GM23248 (cell line): ENCODE data around the gene SCRG1. TPM values are rescaled to one million over a fixed set of nuclear protein-coding genes. Genes with fewer than 3 reads are reported as not detected.
A peak's percentile ranks its signal among the peaks of the same experiment; 100 is the strongest.

Experiments used
- DNase-seq: peaks from one replicate; pipeline ENCODE4 v3.0.0-alpha.2; 2015
- H2AFZ ChIP-seq: fragments of 200-600 bp; sonication (generic); 2 replicates; pipeline ENCODE4 v1.6.1; 2016; ENCODE audit warnings: antibody characterized with exemption
- H3F3A ChIP-seq: fragments of 200-600 bp; sonication (generic); 2 replicates; pipeline ENCODE4 v1.6.1; 2016; ENCODE audit warnings: mild to moderate bottlenecking, antibody characterized with exemption, mixed run types; ENCODE audit not compliant: insufficient read depth
- H3K27ac ChIP-seq: fragments of 200-600 bp; sonication (generic); 2 replicates; pipeline ENCODE4 v1.5.1; 2016; ENCODE audit warnings: mild to moderate bottlenecking
- H3K27me3 ChIP-seq: fragments of 200-600 bp; sonication (generic); replicated peaks from 2 replicates; pipeline ENCODE4 v1.6.1; 2016; ENCODE audit warnings: mild to moderate bottlenecking; ENCODE audit not compliant: insufficient read depth
- H3K36me3 ChIP-seq: fragments of 200-600 bp; sonication (generic); 2 replicates; pipeline ENCODE4 v1.6.1; 2016; ENCODE audit warnings: low read depth, mild to moderate bottlenecking
- H3K4me1 ChIP-seq: fragments of 200-600 bp; sonication (generic); 2 replicates; pipeline ENCODE4 v1.6.1; 2016; ENCODE audit warnings: mild to moderate bottlenecking; ENCODE audit not compliant: insufficient read depth
- H3K4me2 ChIP-seq: fragments of 200-600 bp; sonication (generic); one replicate; pipeline ENCODE4 v1.6.1; 2016; ENCODE audit warnings: mild to moderate bottlenecking; ENCODE audit not compliant: unreplicated experiment
- H3K4me3 ChIP-seq: fragments of 200-600 bp; sonication (generic); 2 replicates; pipeline ENCODE4 v1.5.1; 2016; ENCODE audit warnings: mild to moderate bottlenecking
- H3K79me2 ChIP-seq: fragments of 200-600 bp; sonication (generic); 2 replicates; pipeline ENCODE4 v1.6.1; 2016; ENCODE audit warnings: mild to moderate bottlenecking; ENCODE audit not compliant: insufficient read depth
- H3K9ac ChIP-seq: fragments of 200-600 bp; sonication (generic); 2 replicates; pipeline ENCODE4 v1.6.1; 2016; ENCODE audit warnings: mild to moderate bottlenecking
- H3K9me2 ChIP-seq: fragments of 200-600 bp; sonication (generic); 2 replicates; pipeline ENCODE4 v1.6.1; 2016; ENCODE audit warnings: mixed run types, mild to moderate bottlenecking, moderate library complexity; ENCODE audit not compliant: insufficient read depth
- H3K9me3 ChIP-seq: fragments of 200-600 bp; sonication (generic); one replicate; pipeline ENCODE4 v1.6.1; 2017; ENCODE audit warnings: low read depth
- H4K20me1 ChIP-seq: fragments of 200-600 bp; sonication (generic); 2 replicates; pipeline ENCODE4 v1.6.0; 2016; ENCODE audit not compliant: insufficient read depth
- EZH2 ChIP-seq: fragments of 200-600 bp; sonication (generic); IDR thresholded peaks from 2 replicates; pipeline ENCODE4 v1.6.1; 2018; ENCODE audit warnings: antibody characterized with exemption, mild to moderate bottlenecking; ENCODE audit not compliant: insufficient read depth, poor library complexity, severe bottlenecking
- EZH2phosphoT487 ChIP-seq: fragments of 200-600 bp; sonication (generic); IDR thresholded peaks from 2 replicates; pipeline ENCODE4 v1.6.1; 2018; ENCODE audit warnings: antibody characterized with exemption, moderate library complexity, mild to moderate bottlenecking, low read depth; ENCODE audit not compliant: insufficient read depth
- WGBS, 2 experiments: methylation state at CpG; one replicate each; pipeline ENCODE4 v1.1.6; 2015 to 2017; ENCODE audit warnings: low lambda C conversion rate in 2 of 2, low coverage in 1 of 2; ENCODE audit errors: missing lambda C conversion rate in 2 of 2; 5-methylcytosine and 5-hydroxymethylcytosine counted together
- in situ Hi-C: fragments of 300-500 bp; cut with MboI; formaldehyde crosslinking; loops from 2 replicates; pipeline ENCODE4 v1.15.0; 2020
- polyA plus RNA-seq: library from polyadenylated mRNA; unstranded; fragments of >200 nt; fragmentation: Nextera tagmentation; extraction: Ambion mirVana; gene quantifications from 2 replicates; pipeline ENCODE4 v1.2.1, GENCODE V29; 2016
- total RNA-seq: library from RNA; depleted of rRNA; stranded (reverse); fragments of >200 nt; shearing (Covaris generic); gene quantifications from 2 replicates; pipeline ENCODE4 v1.2.3, GENCODE V29; 2014

Gene SCRG1
- total and polyA plus RNA-seq, 2 experiments from 2014 or later = under 0.01 to 0.43 TPM

DNA sequence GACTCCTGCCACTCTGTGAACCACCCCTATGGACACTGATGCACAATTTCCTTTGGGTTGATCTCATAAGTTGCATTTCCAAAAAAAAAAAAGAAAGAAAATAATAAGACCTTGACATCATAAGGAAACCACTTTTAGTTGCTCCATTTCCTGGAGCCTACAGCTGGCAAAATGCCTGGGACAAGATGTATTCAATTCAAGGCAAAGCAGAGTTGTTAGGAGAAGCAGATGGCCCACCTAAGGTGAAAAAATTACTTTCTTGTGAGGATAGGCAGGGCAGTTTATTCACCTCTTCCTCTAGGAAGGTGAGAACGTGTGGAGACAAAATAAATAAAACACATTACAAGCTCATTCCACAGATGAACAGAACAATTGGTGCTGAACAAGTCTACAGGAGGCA, 14.1 kb upstream of the SCRG1 start:
- no peaks in the 10 kb centered on the region for H3K27me3 ChIP-seq
- in situ Hi-C loops = loop anchor here (5.0 to 25.0 kb wide), 2 partner anchors 101 to 401 kb away; no protein-coding TSS in a partner anchor
- H3K9me2 ChIP-seq = no peaks in the 10 kb centered on the region
- no peaks in the 10 kb centered on the region for H4K20me1 ChIP-seq
- H3K4me1 ChIP-seq = no peaks in the 10 kb centered on the region
- WGBS, 2 experiments = 85 to 92% methylated on average over 1 of the region's 1 CpG
- no peaks in the 10 kb centered on the region for H3K9me3 ChIP-seq
- H3K79me2 ChIP-seq = no peaks in the 10 kb centered on the region
- H3K36me3 ChIP-seq = no peaks in the 10 kb centered on the region
- peak; percentile 22 for DNase-seq
- H3K4me2 ChIP-seq = no peak overlapping the region
- TF ChIP-seq EZH2 (no peak), EZH2phosphoT487 (no peak)
- no peak overlapping the region for H2AFZ ChIP-seq
- H3F3A ChIP-seq = no peaks in the 10 kb centered on the region
- H3K9ac ChIP-seq = no peak overlapping the region
- H3K27ac ChIP-seq = no peak overlapping the region
- H3K4me3 ChIP-seq = no peak overlapping the region

- Histone ChIP-seq H3K4me1 (no peaks in the 10 kb centered on the region), H3K9me2 (no peaks in the 10 kb centered on the region), H3F3A (no peaks in the 10 kb centered on the region), H3K27me3 (no peaks in the 10 kb centered on the region), H3K4me2 (no peak overlapping the region), H2AFZ (no peak overlapping the region), H3K27ac (no peak overlapping the region), H3K4me3 (no peak overlapping the region), H3K9ac (no peak overlapping the region), H3K9me3 (no peaks in the 10 kb centered on the region), H4K20me1 (no peaks in the 10 kb centered on the region), H3K36me3 (no peaks in the 10 kb centered on the region), H3K79me2 (no peaks in the 10 kb centered on the region)
- 69 to 70% methylated on average over 4 of the region's 4 CpGs for WGBS, 2 experiments
- TF ChIP-seq EZH2phosphoT487 = no peak
- TF ChIP-seq EZH2 = no peak
- no peak for DNase-seq
- in situ Hi-C loops = loop anchor here (5.0 to 25.0 kb wide), 2 partner anchors 99 to 399 kb away; no protein-coding TSS in a partner anchor
Observed at GRCh38 chr4:173411106-173411693, 12.3 kb upstream of the SCRG1 start.

- no peaks in the 10 kb centered on the region for H3F3A ChIP-seq
- 41 to 44% methylated on average over 2 of the region's 2 CpGs for WGBS, 2 experiments
- H3K4me2 ChIP-seq = no peak overlapping the region
- H3K36me3 ChIP-seq = no peaks in the 10 kb centered on the region
- no peak overlapping the region for H2AFZ ChIP-seq
- H3K9me3 ChIP-seq = no peaks in the 10 kb centered on the region
- no peak for TF ChIP-seq EZH2
- H3K79me2 ChIP-seq = no peaks in the 10 kb centered on the region
- no peaks in the 10 kb centered on the region for H3K4me1 ChIP-seq
- no peak overlapping the region for H3K4me3 ChIP-seq
- H3K27ac ChIP-seq = no peak overlapping the region
- H3K27me3 ChIP-seq = no peaks in the 10 kb centered on the region
- H3K9me2 ChIP-seq = no peaks in the 10 kb centered on the region
- H3K9ac ChIP-seq = no peak overlapping the region
- in situ Hi-C loops = loop anchor here (5.0 to 25.0 kb wide), 2 partner anchors 98 to 398 kb away; no protein-coding TSS in a partner anchor
- DNase-seq = no peak
- H4K20me1 ChIP-seq = no peaks in the 10 kb centered on the region
Observed at GRCh38 chr4:173410079-173410478, 11.2 kb upstream of the SCRG1 start.

- 86 to 87% methylated on average over 4 of the region's 4 CpGs for WGBS, 2 experiments
- in situ Hi-C loops = loop anchor here (25.0 kb wide), 1 partner anchor 394 kb away; no protein-coding TSS in a partner anchor
- no peaks in the 10 kb centered on the region for H3F3A ChIP-seq
Observed at GRCh38 chr4:173405840-173406606, 7.1 kb upstream of the SCRG1 start.

More at GRCh38 chr4:173405840-173406606, 7.1 kb upstream of the SCRG1 start:
- H3K4me2 ChIP-seq = no peak overlapping the region
- no peaks in the 10 kb centered on the region for H3K36me3 ChIP-seq
- no peak overlapping the region for H3K4me3 ChIP-seq
- TF ChIP-seq EZH2phosphoT487 = no peak
- TF ChIP-seq EZH2 = no peak
- no peaks in the 10 kb centered on the region for H4K20me1 ChIP-seq
- H3K9me2 ChIP-seq = no peaks in the 10 kb centered on the region
- H3K27me3 ChIP-seq = no peaks in the 10 kb centered on the region
- peaks cover 6% of the 10 kb centered on the region; the same call in 1 of the 2 replicates for H3K4me1 ChIP-seq
- no peaks in the 10 kb centered on the region for H3K9me3 ChIP-seq
- no peak overlapping the region for H2AFZ ChIP-seq
- H3K27ac ChIP-seq = no peak overlapping the region
- H3K79me2 ChIP-seq = no peaks in the 10 kb centered on the region
- no peak overlapping the region for H3K9ac ChIP-seq
- DNase-seq = no peak
